ENCODE data around the gene SDHAF2. TPM values are rescaled to one million over a fixed set of nuclear protein-coding genes. Genes with fewer than 3 reads are reported as not detected.
A peak's percentile ranks its signal among the peaks of the same experiment; 100 is the strongest.

Gene SDHAF2
- total and polyA plus RNA-seq, 2 of the 13 experiments (the other 11 are each of a cell fraction or from before 2014, with no cell fraction given) = 44.2 to 70.4 TPM

- DNase-seq (ENCODE audit: low spot score) = no peak
- Histone ChIP-seq H3K9me3 (ENCODE audit: low read length) (no peaks in the 10 kb centered on the region), H3K4me3 (replicated peaks in 1 of 3; ENCODE audit: insufficient read depth in 1 of 3, low read depth in 2 of 3, low read length in 3 of 3) (no peak overlapping the region), H3K36me3 (replicated peaks in 1 of 2; ENCODE audit: control insufficient read depth in 1 of 2, insufficient read depth in 2 of 2, low read length in 2 of 2) (peaks cover 18 to 47% of the 10 kb centered on the region in 2 experiments), H3K4me1 (ENCODE audit: insufficient read depth, low read length) (peaks cover 4% of the 10 kb centered on the region; the same call in 1 of the 2 replicates), H3K27ac (ENCODE audit: extremely low read length, insufficient read depth, low read length) (no peak overlapping the region), H2AFZ (ENCODE audit: low read length) (no peak overlapping the region), H4K20me1 (ENCODE audit: insufficient read depth, low read length) (0 out of 2 replicates have a peak, but pooled peaks cover 7% of the 10 kb centered on the region), H3K27me3 (ENCODE audit: control insufficient read depth in 1 of 2, insufficient read depth in 2 of 2, low read length in 2 of 2) (no peaks in the 10 kb centered on the region), H3K4me2 (ENCODE audit: low read depth, low read length) (no peak overlapping the region), H3K9ac (ENCODE audit: insufficient read depth, low read depth, low read length) (no peak overlapping the region), H3K79me2 (ENCODE audit: insufficient read depth, low read length) (peaks cover 5% of the 10 kb centered on the region)
- TSS peak; percentile 10 for BruUV-seq (replicated peaks)
- POLR2A ChIA-PET = interaction anchor here (1.9 kb wide), 1 partner anchor 18 kb away, joined by 17 read pairs; the partner anchor contains the start of genes CPSF7 and SDHAF2
- ATAC-seq = no peak
- CTCF ChIA-PET (ENCODE audit: low intra/inter-chr PET ratio, low total read pairs) = no interaction called here
- WGBS (ENCODE audit: low lambda C conversion rate) = 83% methylated on average over 11 of the region's 12 CpGs
- TF ChIP-seq RBM22 (optimal IDR thresholded peaks at IDR 0.05; ENCODE audit: low read length) (peak; percentile 20), RBFOX2 (IDR thresholded peaks at IDR 0.05; ENCODE audit: low read depth, low read length) (0 out of 2 replicates have a peak, but pooled peaks have one; percentile 25), ZNF629 (CRISPR knock-in tag; conservative IDR thresholded peaks at IDR 0.05) (peak; percentile 92), ZNF207 (IDR thresholded peaks at IDR 0.05; ENCODE audit: borderline replicate concordance) (no peak), ZNF331 (CRISPR knock-in tag; IDR thresholded peaks at IDR 0.05) (no peak), CSRNP2 (CRISPR knock-in tag; conservative IDR thresholded peaks at IDR 0.05; ENCODE audit: low read depth) (no peak), SKIL (CRISPR knock-in tag; IDR thresholded peaks at IDR 0.05; ENCODE audit: borderline replicate concordance) (no peak), ZNF740 (CRISPR knock-in tag; IDR thresholded peaks at IDR 0.05) (no peak)
- FAIRE-seq = no peak
- in situ Hi-C loops (cut with HindIII; ENCODE audit: extremely low pct_ligation_motif_present, low pct_unique_long_range_greater_than_20kb) = no loop called here
- intact Hi-C loops (cut with micrococcal nuclease; ENCODE audit: unreplicated experiment) = loop anchor here (2.0 kb wide), 1 partner anchor 19 kb away; the partner anchor contains the start of gene CPSF7
Observed at GRCh38 chr11:61447601-61448551, 18.0 kb downstream of the SDHAF2 start.
